Calu3 (cell line): Measurements from ENCODE around the gene PAM16. TPM values are rescaled to one million over a fixed set of nuclear protein-coding genes. Genes with fewer than 3 reads are reported as not detected.
A peak's percentile ranks its signal among the peaks of the same experiment; 100 is the strongest.
"Not testable (repeated sequence)": the region's sequence is repeated elsewhere in the genome, so short reads cannot be mapped to it uniquely, and the experiment has no call there.

Experiments
- Bru-seq: library from RNA; stranded (reverse); fragments of 400-500 nt; gene quantifications from one replicate; lab custom pipeline; 2021; lab: Mats Ljungman, UMichigan
- BruChase-seq, 2 experiments: library from RNA; stranded (reverse); fragments of 400-500 nt; gene quantifications; one replicate each; lab custom pipeline; 2021; lab: Mats Ljungman, UMichigan
- BruUV-seq: library from RNA; stranded (reverse); fragments of 400-500 nt; replicated peaks from 2 replicates; lab custom pipeline; 2021; lab: Mats Ljungman, UMichigan
- CTCF ChIA-PET: fragments of 300-600 bp; sonication (Branson Sonifier 250); formaldehyde crosslinking; loops from one replicate; lab custom pipeline; 2022; ENCODE audit warnings: antibody characterized with exemption; lab: Charles Lee
- DNase-seq: peaks from one replicate; pipeline ENCODE4 v3.0.0; 2022
- H3K27ac Mint-ChIP-seq: one replicate; pipeline ENCODE4 v1.8.0; 2022; ENCODE audit warnings: mixed read lengths; ENCODE audit not compliant: unreplicated experiment
- H3K27me3 Mint-ChIP-seq: one replicate; pipeline ENCODE4 v1.8.0; 2022; ENCODE audit warnings: mixed read lengths; ENCODE audit not compliant: unreplicated experiment
- H3K36me3 Mint-ChIP-seq: one replicate; pipeline ENCODE4 v1.8.0; 2022; ENCODE audit warnings: mild to moderate bottlenecking, moderate library complexity, mixed read lengths; ENCODE audit not compliant: insufficient read depth, unreplicated experiment
- H3K4me1 Mint-ChIP-seq: one replicate; pipeline ENCODE4 v1.8.0; 2022; ENCODE audit warnings: mild to moderate bottlenecking, low read depth, mixed read lengths; ENCODE audit not compliant: unreplicated experiment
- H3K4me3 Mint-ChIP-seq: one replicate; pipeline ENCODE4 v1.8.0; 2022; ENCODE audit warnings: mild to moderate bottlenecking, low read depth, moderate library complexity, mixed read lengths; ENCODE audit not compliant: unreplicated experiment
- H3K9me3 Mint-ChIP-seq: one replicate; pipeline ENCODE4 v1.8.0; 2022; ENCODE audit warnings: low read depth, mixed read lengths; ENCODE audit not compliant: unreplicated experiment
- CTCF ChIP-seq: fragments of 200-600 bp; IDR thresholded peaks from one replicate; pipeline ENCODE4 v1.8.0; 2022; ENCODE audit warnings: antibody characterized with exemption; ENCODE audit not compliant: unreplicated experiment
- intact Hi-C: fragments of 100-400 bp; cut with micrococcal nuclease; formaldehyde crosslinking; loops from one replicate; pipeline ENCODE4 v1.10.0; 2022; ENCODE audit not compliant: unreplicated experiment
- long read RNA-seq: library from polyadenylated mRNA; stranded (forward); transcript quantifications from one replicate; pipeline ENCODE4 v2.0.0, GENCODE V29; 2022
- total RNA-seq: library from RNA; stranded (reverse); gene quantifications from 2 replicates; pipeline ENCODE4 v1.2.3, GENCODE V29; 2022

The PAM16 gene
- total RNA-seq (72.7 and 85.3 TPM in 2 replicates), Bru-seq, nascent RNA (percentile 52 among the genes with signal in this experiment), BruChase-seq, experiment 1, labeled RNA remaining after a 6-hour chase (percentile 64 among the genes with signal in this experiment), BruChase-seq, experiment 2, labeled RNA remaining after a 2-hour chase (percentile 62 among the genes with signal in this experiment)
- long read RNA-seq, transcript PAM16-201 (5 exons, 587 nt), result major isoform, 48 of 70 reads
- long read RNA-seq, partial matches to known transcripts, result 2 of 70 reads
- long read RNA-seq, other reads (novel, unspliced or antisense), result 16 of 70 reads

- TF ChIP-seq CTCF, result no peak
- intact Hi-C loops, result no loop called here
- Mint-ChIP-seq H3K36me3 (peaks cover 31% of the 10 kb centered on the region), H3K9me3 (no peaks in the 10 kb centered on the region), H3K27ac (peak within 1 kb of the TSS; percentile 89), H3K4me1 (peaks cover 17% of the 10 kb centered on the region), H3K27me3 (no peaks in the 10 kb centered on the region), H3K4me3 (peak within 1 kb of the TSS; percentile 90)
- CTCF ChIA-PET, result interaction anchor here (0.5 to 2.0 kb wide), 10 partner anchors 18 to 151 kb away, joined by 3 to 13 read pairs (median 4); no protein-coding TSS in a partner anchor
- peak; percentile 99 for DNase-seq
- BruUV-seq, result no TSS peak
These were observed at the start of gene PAM16 for GRCh38 chr16:4350787-4351659. Gene PAM16, minus strand, starts transcription at chr16:4351321. Its CDS starts 87 bp downstream, at chr16:4351234.

GRCh38 chr16:4399001-4399730 is 48.0 kb upstream of the PAM16 start:
- H3K27ac Mint-ChIP-seq, result no peak overlapping the region
- H3K9me3 Mint-ChIP-seq, result no peaks in the 10 kb centered on the region
- H3K4me1 Mint-ChIP-seq, result no peaks in the 10 kb centered on the region
- no peaks in the 10 kb centered on the region for H3K27me3 Mint-ChIP-seq
- BruUV-seq, result TSS peak; percentile 12
- intact Hi-C loops, result no loop called here
- H3K36me3 Mint-ChIP-seq, result peaks cover 31% of the 10 kb centered on the region
- no peak overlapping the region for H3K4me3 Mint-ChIP-seq
- CTCF ChIA-PET, result interaction anchor here (0.6 to 0.7 kb wide), 3 partner anchors 88 to 185 kb away, joined by 3 to 5 read pairs (median 4); no protein-coding TSS in a partner anchor
- no peak for TF ChIP-seq CTCF
- DNase-seq, result no peak

- intact Hi-C loops, result no loop called here
- Mint-ChIP-seq H3K36me3 (peaks cover 38% of the 10 kb centered on the region), H3K4me1 (peaks cover 14% of the 10 kb centered on the region), H3K27me3 (no peaks in the 10 kb centered on the region), H3K27ac (no peak overlapping the region), H3K9me3 (no peaks in the 10 kb centered on the region), H3K4me3 (no peak overlapping the region)
- no peak for DNase-seq
- TF ChIP-seq CTCF, result no peak
- no TSS peak for BruUV-seq
- CTCF ChIA-PET, result no interaction called here
These were observed 44.1 kb upstream of the PAM16 start for GRCh38 chr16:4395055-4395726.

- H3K9me3 Mint-ChIP-seq, intact Hi-C loops, H3K4me3 Mint-ChIP-seq, DNase-seq, BruUV-seq, H3K27me3 Mint-ChIP-seq: not testable (repeated sequence)
- CTCF ChIA-PET, result interaction anchor here (0.7 to 4.8 kb wide), 6 partner anchors 9 to 104 kb away, joined by 3 to 38 read pairs (median 6); no protein-coding TSS in a partner anchor
- Mint-ChIP-seq H3K36me3 (peaks cover 38% of the 10 kb centered on the region), H3K4me1 (peaks cover 14% of the 10 kb centered on the region), H3K27ac (peak overlapping the region; percentile 79)
These were observed 42.7 kb upstream of the PAM16 start for GRCh38 chr16:4393850-4394249.
